Lower leg skin (tissue), 4 donors: ENCODE data around the gene DTD1. TPM values are rescaled to one million over a fixed set of nuclear protein-coding genes. Genes with fewer than 3 reads are reported as not detected.

Experiments used
- DNase-seq, 2 donors: peaks; one replicate each; pipeline ENCODE4 v3.0.0-alpha.2; 2019; ENCODE audit warnings: low spot score in 2 of 2
- H3K4me3 ChIP-seq: fragments of 200-600 bp; sonication (generic); 2 replicates; pipeline ENCODE4 v1.5.1; 2017; ENCODE audit warnings: mild to moderate bottlenecking, low read depth; ENCODE audit not compliant: poor library complexity, severe bottlenecking
- POLR2A ChIP-seq, 2 donors: fragments of 450-650 bp; IDR thresholded peaks; one replicate each; pipeline ENCODE4 v1.6.1; 2016 to 2017; ENCODE audit warnings: antibody characterized with exemption in 2 of 2, mild to moderate bottlenecking in 1 of 2, moderate library complexity in 1 of 2
- WGBS, 2 donors: methylation state at CpG; one replicate each; pipeline ENCODE4 v1.1.5; 2018; 5-methylcytosine and 5-hydroxymethylcytosine counted together
- intact Hi-C: fragments of 100-400 bp; cut with DNase I; formaldehyde crosslinking; loops from one replicate; pipeline ENCODE4 v1.15.0; 2023; ENCODE audit warnings: low total_unique reads
- total RNA-seq, 4 donors: library from RNA; depleted of rRNA; stranded (reverse); fragments of >200 nt; gene quantifications; one replicate each; pipeline ENCODE4 v1.1.0, GENCODE V29; 2016
- TF ChIP-seq, protein P1 (sequence below), 3 donors: fragments of 450-650 bp; IDR thresholded peaks; one replicate each; pipeline ENCODE4 v1.5.1; 2016; ENCODE audit warnings: antibody characterized with exemption in 3 of 3, mild to moderate bottlenecking in 3 of 3, moderate library complexity in 2 of 3

DTD1 gene
- total RNA-seq, 4 donors from 2014 or later = 21.7 to 41.8 (median 39.8) TPM

DNA sequence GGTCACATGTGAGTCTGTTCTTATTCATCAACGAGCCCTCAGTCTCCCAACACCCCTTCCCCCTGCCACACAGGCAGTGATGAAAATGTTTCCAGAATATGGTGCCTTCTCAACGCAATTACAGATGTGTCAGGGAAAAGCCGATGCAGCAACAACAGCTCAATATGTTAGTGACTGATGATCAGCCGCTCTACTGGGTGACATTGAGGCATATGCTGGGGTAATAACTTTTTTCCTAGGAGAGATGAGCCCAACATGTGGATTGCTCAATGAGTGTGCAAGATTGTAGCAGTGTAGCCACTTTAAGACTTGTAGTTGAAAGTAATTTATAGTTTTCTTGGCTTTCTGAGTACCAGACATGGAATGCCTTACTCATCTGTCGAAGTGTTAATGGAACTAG lies 49.4 kb downstream of the DTD1 start:
- WGBS, 2 donors = 91% methylated on average over 5 of the region's 5 CpGs
- intact Hi-C loops = no loop called here
- TF ChIP-seq POLR2A (IDR thresholded peaks at IDR 0.05) = no peak
- TF ChIP-seq, protein P1, sequence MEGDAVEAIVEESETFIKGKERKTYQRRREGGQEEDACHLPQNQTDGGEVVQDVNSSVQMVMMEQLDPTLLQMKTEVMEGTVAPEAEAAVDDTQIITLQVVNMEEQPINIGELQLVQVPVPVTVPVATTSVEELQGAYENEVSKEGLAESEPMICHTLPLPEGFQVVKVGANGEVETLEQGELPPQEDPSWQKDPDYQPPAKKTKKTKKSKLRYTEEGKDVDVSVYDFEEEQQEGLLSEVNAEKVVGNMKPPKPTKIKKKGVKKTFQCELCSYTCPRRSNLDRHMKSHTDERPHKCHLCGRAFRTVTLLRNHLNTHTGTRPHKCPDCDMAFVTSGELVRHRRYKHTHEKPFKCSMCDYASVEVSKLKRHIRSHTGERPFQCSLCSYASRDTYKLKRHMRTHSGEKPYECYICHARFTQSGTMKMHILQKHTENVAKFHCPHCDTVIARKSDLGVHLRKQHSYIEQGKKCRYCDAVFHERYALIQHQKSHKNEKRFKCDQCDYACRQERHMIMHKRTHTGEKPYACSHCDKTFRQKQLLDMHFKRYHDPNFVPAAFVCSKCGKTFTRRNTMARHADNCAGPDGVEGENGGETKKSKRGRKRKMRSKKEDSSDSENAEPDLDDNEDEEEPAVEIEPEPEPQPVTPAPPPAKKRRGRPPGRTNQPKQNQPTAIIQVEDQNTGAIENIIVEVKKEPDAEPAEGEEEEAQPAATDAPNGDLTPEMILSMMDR (IDR thresholded peaks at IDR 0.05) = no peak
- no peak overlapping the region for H3K4me3 ChIP-seq
- DNase-seq = peak in 1 of 2 donors; percentile 9

DNA sequence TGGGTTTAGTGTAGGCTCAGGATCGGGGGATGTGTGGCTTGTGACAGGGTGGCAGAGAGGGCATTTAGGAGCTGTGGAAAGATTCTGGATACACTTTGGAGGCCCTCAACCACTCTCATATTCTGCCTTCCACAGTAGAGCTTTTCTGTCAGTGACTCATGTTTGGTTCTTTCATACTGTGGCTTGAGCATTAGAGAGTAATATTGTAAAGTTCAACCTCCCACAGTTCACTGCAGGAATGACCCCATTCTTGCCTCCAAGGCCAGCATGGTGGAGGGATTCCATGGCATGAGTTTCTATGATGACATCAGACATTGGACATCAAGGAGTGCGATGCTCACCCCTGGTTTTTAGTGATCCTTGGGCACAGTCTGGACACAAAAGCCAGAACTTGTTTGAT lies 50.9 kb downstream of the DTD1 start:
- no peak for DNase-seq
- WGBS, 2 donors = 88 to 100% methylated on average over 2 of the region's 2 CpGs
- no peak overlapping the region for H3K4me3 ChIP-seq
- intact Hi-C loops = no loop called here
- no peak for TF ChIP-seq POLR2A (IDR thresholded peaks at IDR 0.05)
- TF ChIP-seq, protein P1 (IDR thresholded peaks at IDR 0.05) = no peak

DNA sequence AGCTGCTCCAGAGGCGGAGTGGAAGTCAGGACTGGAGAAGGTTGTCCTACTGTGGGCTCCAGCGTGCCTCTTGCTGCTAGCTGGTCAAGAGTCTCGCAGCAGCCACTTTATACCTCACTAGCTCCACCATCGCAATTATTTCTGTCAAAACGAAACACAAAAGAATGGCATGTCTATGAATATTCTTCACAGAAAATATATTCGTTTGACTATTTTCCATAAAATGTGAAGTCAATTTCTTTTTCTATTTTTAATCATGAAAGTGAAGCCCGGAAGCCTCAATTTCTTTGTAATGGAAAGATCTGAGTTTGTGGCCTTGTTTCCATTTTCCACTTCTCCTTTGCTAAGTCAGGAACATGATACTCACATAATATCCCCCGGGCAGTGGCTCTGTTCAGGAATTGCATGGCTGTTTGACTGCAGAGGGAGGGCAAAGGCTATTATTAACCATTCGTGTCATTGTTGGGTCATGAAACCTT lies 51.7 kb downstream of the DTD1 start:
- no peak overlapping the region for H3K4me3 ChIP-seq
- intact Hi-C loops = no loop called here
- TF ChIP-seq, protein P1 (IDR thresholded peaks at IDR 0.05) = no peak
- WGBS, 2 donors = 56 to 67% methylated on average over 9 of the region's 9 CpGs
- no peak for DNase-seq

DNA sequence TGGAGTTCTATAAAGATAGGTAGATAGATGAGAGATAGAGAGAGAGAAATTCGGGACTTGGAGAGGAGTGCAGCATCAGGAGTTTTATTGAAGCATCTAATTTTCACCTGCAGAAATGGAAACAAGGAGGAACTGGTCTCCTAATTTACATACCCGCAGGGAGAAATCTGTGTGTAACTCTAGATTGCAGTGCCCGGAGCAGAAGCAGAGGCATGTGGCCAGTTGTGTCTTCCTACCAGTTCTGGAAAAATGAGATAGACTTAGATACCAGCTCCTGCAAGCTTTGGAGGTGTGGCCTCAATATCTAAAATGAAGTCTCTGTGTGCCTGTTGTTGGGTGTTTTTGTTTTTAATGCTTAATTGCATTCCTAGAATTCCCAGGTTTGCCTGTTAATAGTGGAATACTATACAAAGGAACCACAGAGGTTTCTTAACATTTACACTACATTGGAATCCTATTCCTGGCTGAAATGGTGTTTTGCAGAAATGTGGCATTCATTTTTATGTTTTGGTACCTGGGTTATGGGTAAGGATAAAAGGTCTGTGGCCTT lies 57.4 kb downstream of the DTD1 start:
- no peak overlapping the region for H3K4me3 ChIP-seq
- 58 to 65% methylated on average over 3 of the region's 3 CpGs for WGBS, 2 donors
- intact Hi-C loops = no loop called here
- no peak for DNase-seq
- TF ChIP-seq, protein P1 (IDR thresholded peaks at IDR 0.05) = no peak
- no peak for TF ChIP-seq POLR2A (IDR thresholded peaks at IDR 0.05)

DNA sequence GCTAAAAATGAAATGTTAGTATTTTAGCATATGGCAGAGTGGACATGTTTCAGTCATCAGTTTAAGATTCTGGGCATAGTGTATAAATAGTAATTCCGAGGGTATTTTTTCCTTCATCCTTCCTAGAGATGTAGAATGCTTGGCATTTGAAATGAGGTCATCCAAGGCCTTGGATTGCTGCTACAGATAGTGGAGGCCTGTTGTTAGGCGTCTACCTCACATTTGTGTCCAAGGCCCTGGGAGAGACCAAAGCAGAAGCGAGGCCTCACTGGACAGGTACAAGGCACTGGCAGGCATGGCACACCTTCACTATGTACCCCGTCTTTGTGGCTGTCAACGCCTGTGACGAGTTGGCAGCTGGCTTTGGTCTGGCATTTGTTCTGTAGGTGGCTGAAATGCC lies 58.0 kb downstream of the DTD1 start:
- WGBS, 2 donors = 87 to 93% methylated on average over 6 of the region's 6 CpGs
- DNase-seq = no peak
- intact Hi-C loops = no loop called here
- TF ChIP-seq, protein P1 (IDR thresholded peaks at IDR 0.05) = no peak
- no peak for TF ChIP-seq POLR2A (IDR thresholded peaks at IDR 0.05)
- no peak overlapping the region for H3K4me3 ChIP-seq

DNA sequence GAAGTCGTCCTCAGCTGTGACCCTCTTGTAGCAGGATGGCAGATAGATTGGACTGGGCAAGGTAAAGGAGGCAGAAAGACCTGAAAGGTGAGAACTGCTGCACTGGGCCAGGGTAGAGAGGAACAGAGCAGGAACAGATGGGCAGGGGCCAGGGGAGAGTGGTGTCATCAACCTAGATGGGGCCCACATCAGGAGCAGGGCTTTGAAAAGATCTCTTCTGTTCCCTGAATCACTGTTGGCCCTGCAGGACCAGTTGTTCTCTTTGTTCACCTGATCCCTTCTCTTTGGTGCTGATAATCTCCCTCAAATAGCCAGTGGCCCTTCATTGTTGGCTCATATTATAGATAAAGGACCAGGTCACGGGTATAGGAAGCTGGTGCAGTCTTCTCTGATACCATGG lies 59.9 kb downstream of the DTD1 start:
- TF ChIP-seq POLR2A (IDR thresholded peaks at IDR 0.05) = no peak
- TF ChIP-seq, protein P1 (IDR thresholded peaks at IDR 0.05) = no peak
- 47 to 100% methylated on average over 1 to 2 of the region's 2 CpGs for WGBS, 2 donors
- no peak overlapping the region for H3K4me3 ChIP-seq
- intact Hi-C loops = no loop called here
- DNase-seq = no peak
